Stimulated activated CD4-positive, alpha-beta T cell treated with anti-CD3 and anti-CD28 coated beads, Interleukin-2, amount 100 ng/mL, for 4 hours (primary cell): ENCODE measurements around the gene ALDOC.
A peak's percentile ranks its signal among the peaks of the same experiment; 100 is the strongest.

Source experiments
- DNase-seq: peaks from one replicate; pipeline ENCODE4 v3.0.0-alpha.2; 2020; ENCODE audit warnings: low read depth

ALDOC gene

GRCh38 chr17:28552176-28552999, 24.3 kb downstream of the ALDOC start, which contains the start of gene UNC119:
UNC119 (minus strand) TSS chr17:28552624; CDS start chr17:28552557, 67 bp downstream.
- peak; percentile 66 for DNase-seq

GRCh38 chr17:28551421-28552175, 25.1 kb downstream of the ALDOC start:
- no peak for DNase-seq

GRCh38 chr17:28550858-28551257, 25.8 kb downstream of the ALDOC start:
- no peak for DNase-seq

DNA sequence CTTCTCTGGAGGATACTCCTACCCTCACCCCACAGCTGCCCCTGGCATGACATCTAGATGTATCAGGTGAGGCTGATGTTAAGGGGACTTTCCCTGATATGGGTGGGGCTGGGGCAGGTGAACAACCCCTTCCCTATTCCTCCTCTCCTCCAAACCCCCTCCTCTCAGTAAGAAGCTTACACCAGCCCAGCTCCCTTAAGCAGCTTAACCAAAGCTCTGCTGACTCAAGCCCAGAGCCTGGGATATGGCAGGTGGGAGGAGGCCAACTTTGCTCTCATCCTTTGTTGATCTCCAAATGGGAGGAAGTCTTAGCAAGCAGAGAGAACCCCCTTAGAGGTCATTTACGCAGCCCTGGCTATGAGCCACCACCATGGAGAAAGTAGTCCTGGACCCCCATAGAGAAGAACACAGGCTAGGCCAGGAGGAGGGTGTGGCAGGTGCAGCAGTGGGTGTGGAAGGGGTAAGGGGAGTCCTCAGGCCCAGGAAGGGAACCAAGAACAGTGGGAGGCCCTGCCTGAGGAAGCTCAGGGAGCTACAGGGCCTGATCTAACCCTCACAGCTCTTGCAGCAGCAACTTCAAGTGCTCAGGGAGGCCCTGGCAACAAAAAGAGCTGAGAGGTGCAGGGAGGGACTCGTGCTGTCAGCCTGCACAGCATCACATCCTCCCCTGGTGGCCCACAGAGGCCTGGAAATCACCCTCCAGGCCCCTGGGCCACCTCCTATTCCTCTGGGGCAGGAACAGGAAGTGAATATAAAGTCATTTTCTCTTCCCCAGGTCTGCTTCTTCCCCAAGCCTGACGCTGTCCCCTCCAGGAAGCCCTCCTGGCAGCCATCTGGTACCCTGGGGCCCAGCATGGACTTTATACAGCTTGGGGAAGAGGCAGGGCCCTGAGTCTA, 27.2 kb downstream of the ALDOC start:
- DNase-seq = peak; percentile 19

DNA sequence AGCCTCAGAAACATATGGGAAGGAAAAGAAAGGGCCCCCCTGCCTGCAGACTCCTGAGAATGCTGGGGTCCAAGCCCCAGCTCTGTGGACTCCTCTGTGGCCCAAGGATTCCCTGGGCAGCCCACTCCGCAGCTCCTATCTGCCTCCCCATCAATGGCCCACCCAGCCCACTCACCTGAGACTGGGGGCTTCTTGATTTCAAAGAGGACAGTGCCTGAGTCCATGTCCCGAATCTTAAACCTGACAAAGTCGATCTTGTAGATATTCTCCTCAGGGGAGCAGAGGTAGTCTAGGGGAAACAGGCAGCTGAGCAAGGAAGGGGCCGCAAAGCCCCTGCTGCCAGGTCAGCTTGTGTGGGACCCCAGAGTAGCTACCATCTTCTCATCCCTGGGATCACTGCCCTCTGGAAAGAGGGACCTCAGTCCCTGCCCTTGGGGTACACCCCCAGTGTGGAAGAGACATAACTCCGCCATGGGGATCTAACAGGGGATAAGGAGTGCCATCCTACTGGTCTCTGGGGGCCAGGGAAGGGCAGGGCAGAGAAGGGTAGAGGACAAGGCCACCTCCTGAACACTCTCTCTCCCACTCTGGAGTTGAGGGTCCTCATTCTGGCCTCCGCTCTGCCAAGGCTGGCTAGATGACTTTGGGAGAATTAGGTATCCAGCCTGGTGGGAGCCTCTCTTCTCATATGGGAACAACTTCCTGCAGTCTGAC, 28.1 kb downstream of the ALDOC start:
- DNase-seq = no peak

DNA sequence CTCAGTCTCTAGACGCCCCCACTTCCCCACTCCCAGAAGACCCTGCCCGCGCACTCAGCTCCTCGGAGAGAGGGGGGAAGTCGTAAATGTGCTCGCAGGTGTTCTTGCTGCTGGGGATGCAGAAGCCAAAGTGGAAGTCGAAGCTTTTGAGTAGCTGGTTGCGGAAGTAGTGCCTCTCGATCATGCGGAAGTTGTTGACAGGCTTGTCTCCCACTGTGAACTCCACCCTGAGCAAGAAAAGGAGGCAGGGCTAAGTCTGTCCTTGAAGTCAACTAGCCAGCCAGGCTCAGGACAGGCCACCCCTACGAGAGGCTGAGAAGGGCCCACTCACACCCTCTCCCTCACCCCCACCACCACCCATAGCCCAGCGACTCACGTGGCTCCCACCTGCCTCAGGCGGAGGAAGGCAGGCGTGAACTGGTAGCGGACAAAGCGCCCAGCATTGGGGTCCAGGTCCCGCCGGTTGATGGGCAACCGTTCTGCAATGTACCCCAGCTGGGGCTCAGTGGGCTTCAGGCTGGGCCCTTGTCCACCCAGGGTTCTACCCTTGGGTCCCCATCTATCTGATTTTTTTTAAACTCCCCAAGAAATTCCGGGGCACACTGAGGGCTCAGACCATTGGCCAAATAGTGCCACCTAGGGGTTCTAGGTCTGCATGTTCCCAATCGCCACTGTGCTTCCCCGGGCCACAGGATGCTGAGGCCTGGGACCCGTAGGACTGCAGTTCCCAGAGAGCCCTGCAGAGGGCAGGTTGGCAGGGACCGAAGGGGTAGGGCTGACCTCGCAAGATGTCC, 28.9 kb downstream of the ALDOC start:
- peak; percentile 44 for DNase-seq

DNA sequence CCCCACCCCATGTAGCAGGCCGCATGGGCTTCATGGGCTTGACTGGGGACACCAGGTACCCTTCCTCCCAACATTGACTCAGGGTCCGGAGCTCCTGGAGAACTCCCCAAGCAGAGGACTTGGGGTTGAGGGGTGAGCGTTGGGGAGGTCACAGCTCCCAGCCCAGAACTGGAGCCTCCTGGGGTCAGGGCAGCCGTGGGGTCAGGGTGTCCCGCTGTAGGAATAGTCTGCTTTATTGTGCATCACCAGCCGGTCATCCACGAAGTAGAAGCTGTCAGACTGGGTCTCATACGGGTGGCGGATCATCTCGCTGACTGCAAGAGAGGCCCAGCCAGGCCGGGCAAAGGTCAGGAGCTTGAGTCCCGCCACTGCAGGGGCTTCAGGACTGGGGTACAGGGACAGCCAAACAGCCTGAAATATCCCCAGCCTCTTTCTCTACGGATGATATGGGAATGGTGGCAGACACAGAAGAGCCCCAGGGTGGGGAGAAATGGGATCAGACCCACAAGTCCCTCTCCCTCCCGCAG, 29.5 kb downstream of the ALDOC start:
- DNase-seq = no peak

GRCh38 chr17:28545787-28546415, 30.8 kb downstream of the ALDOC start:
- DNase-seq = no peak

- no peak for DNase-seq
Measured at GRCh38 chr17:28545141-28545503, 31.6 kb downstream of the ALDOC start.

DNA sequence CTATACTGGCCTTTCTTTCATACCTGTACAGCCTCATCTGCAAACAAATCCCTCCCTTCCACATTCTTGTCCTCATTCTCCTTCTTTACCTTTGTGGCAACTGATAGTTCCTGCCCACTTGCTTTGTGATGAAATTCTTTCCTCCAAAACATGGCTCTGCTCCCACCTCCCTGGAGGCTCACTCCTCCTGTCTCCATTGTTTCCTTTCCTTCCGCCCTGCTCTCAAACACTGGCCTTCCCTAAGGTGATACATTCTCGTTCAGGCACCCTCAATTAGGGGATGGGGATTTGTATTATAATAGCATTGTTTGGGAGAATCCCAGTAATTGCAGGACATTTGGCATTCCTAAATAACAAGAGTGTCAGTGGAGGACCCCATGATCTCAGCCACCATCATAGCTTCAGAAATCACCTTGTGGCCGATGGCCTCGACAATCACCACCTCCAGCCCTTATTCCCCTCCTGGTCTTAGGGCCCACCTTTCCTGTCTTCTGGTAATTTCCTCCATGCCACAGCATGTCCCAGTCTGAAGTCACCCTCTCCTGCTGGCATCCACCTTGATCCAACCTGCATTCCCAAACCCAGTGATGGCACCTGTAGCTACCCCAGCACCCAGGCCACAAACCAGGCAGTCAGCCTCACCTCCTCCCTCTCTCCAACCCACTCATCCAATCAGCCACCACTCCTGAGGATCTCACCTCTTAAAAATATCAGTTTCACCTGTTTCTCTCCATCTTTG, 32.1 kb downstream of the ALDOC start:
- no peak for DNase-seq

- no peak for DNase-seq
Measured at GRCh38 chr17:28541439-28541838, 35.3 kb downstream of the ALDOC start.

- DNase-seq = no peak
Measured at GRCh38 chr17:28540231-28540630, 36.5 kb downstream of the ALDOC start.

GRCh38 chr17:28538296-28538895, 38.3 kb downstream of the ALDOC start:
- no peak for DNase-seq

DNA sequence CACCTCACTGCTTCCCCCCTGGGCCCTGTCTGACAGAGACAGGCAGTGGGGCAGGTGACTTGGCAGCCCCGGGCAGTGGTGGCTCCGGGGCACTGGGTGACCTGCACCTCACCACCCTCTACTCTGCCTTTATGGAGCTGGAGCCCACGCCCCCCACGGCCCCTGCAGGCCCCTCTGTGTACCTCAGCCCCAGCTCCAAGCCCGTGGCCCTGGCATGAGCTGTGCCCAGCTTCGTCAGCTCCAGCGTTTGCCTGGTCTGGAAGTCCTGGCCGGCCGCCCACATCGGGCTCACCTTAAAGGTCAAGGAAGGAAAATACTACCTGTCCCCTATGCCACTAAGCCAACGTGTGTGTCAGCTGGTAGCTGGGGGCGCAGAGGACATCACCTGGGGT, 39.5 kb downstream of the ALDOC start:
- no peak for DNase-seq

DNA sequence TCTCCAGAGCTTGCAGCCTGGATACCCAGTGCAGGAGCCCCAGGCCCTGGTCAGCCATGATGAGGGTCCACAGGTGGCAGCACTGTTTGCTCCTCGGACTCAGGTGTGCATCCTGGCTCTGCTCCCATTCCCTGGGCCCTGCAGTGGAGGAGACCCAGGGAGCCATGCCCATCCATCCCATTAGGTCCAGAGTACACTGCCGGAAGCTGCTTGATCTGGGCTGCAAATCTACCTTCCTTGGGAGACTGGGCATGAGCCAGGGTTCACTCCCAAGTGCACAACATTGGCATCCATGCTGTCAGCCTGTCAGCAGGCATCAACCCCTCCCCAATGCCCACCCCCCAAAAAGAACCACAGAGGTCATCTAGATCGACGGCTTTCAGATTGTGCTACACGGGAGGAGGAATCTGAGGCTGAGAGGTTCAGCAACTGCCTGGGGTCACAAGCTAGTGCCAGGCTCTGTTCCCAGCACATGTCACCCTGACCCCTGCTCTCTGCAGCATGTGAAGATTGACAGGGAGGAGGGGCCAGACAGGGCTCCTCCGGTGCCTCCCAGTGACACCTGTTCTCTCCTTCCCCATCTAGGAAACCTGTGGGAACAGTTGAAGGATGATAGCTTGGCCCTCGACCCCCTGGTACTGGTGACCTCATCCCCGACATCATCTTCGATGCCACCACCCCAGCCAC, 40.0 kb downstream of the ALDOC start:
- DNase-seq = no peak

- no peak for DNase-seq
Measured at GRCh38 chr17:28534740-28535375, 41.8 kb downstream of the ALDOC start.

DNA sequence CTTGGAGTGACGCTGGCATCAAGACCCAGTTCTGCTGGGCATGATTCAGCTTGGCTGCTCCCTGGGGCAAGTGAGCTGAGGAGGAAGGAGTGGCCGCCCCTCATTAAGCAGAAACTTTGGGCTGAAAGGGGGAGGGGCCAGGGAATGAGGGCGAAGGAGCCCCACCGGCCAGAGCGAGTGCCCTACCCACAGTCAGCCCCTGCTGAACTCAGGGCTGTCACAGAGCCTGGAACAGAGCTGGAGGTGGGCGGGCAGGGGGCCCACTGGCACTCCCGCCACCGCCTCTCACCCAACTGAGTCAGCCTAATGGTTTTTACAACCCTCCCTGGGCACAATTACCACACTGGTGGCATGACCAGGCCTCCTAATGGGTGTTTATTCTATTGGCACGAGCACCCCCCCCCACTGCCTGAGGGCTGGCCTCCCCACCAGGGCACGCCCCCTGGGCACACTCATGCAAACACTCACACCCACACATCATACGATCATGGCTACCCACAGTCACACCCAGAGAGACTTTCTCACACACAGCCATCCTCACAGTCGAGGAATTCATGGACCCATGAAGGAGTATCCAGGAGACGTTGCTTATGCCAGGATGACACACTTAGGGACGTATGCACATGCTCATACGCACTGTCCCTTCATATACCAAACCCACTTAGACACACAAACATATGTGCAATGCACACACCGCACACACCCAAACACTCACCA, 43.4 kb downstream of the ALDOC start:
- DNase-seq = no peak
